ENCODE data around the gene SH2B3.
"Not testable (repeated sequence)": the region's sequence is repeated elsewhere in the genome, so short reads cannot be mapped to it uniquely, and the experiment has no call there.

Gene SH2B3

GRCh38 chr12:111387747-111388323, 17.9 kb upstream of the SH2B3 start:
- no peak for DNase-seq

DNA sequence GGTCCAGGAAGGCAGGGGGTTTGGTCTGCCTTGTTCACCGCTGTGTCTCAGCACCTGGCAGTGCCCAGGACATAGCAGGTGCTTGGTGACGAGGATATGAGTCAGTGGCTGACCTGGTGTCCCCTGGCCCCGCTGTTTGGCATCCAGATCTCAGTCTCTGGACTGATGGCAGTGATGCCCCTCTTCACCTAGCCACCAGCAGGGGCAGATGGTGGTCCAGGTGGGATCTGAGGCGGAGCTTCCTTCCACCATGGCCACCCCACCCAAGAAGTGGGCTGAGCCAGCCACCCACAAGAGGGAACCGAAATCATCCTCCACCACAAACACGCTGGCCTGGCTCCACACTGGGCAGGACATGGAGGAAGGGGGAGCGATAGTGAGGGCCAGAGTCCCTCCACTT, 16.1 kb upstream of the SH2B3 start:
- no peak for DNase-seq

GRCh38 chr12:111390910-111391309, 14.8 kb upstream of the SH2B3 start:
- DNase-seq: no peak

GRCh38 chr12:111393700-111394300, 11.9 kb upstream of the SH2B3 start:
- peak; percentile 68 to 78 for DNase-seq

- no peak for DNase-seq
Observed at GRCh38 chr12:111394480-111394879, 11.2 kb upstream of the SH2B3 start.

DNA sequence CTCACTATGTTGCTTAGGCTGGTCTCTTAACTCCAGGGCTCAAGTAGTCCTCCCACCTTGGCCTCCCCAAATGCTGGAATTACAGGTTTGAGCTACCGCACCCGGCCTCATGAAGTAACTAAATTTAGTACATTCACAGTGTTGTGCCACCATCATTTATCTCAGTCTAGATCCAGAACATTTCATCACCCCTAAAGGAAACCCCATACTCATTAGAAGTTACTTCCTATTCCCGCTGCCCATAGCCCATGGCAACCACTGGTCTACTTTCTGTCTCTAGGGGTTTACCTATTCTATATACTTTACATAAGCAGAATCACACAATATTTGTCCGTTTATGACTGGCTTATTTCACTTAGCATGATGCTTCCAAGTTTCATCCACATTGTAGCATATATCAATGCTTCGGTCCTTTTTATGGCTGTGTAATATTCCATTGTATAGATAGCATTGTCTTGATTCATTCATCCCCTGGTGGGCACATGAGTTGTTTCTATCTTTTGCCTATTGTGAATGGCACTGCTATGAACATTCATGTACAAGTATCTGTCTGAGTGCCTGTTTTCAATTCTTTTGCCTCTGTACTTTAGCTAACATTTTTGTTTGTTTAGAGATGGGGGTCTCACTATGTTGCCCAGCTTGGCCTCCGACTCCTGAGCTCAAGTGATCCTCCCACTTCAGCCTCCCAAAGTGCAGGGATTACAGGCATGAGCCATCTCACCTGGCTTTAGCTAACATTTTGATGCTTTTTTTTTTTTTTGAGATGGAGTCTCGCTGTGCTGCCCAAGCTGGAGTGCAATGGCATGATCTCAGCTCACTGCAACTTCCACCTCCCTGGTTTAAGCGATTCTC, 10.2 kb upstream of the SH2B3 start:
- DNase-seq: no peak

DNA sequence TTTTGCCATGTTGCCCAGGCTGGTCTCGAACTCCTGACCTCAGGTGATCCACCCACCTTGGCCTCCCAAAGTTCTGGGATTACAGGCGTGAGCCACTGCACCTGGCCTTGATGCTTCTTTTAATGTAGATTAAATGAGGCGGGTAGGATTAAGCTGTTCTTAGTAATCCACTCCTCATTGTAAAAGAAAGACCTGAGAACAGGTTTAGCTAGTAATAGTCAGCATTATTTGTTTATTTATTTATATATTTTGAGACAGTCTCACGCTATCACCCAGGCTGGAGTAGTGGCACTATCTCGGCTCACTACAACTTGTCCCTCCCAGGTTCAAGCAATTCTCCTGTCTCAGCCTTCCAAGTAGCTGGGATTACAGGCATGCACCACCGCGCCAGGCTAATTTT, 9.5 kb upstream of the SH2B3 start:
- DNase-seq: not testable (repeated sequence)

GRCh38 chr12:111396726-111397445, 8.8 kb upstream of the SH2B3 start:
- peak; percentile 64 to 65 for DNase-seq

DNA sequence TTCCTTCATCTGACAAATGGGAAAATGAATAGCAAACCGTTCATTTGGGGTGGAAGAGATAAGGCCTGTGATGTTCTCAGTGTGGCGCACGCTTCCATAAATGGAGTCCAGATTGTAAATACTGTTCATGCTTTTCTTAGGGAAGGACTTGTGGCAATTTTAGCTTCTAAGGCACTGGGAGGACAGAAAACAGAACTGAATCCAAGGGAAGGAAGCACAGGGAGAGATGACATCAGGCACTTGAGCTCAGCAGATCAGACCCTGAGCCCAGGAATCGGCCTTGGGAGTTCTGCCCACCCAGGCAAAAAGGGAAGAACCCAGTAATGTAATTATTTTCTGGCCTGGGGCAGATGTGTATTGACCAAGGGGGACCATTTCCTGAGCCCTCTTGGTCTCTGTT, 7.2 kb upstream of the SH2B3 start:
- no peak for DNase-seq

DNA sequence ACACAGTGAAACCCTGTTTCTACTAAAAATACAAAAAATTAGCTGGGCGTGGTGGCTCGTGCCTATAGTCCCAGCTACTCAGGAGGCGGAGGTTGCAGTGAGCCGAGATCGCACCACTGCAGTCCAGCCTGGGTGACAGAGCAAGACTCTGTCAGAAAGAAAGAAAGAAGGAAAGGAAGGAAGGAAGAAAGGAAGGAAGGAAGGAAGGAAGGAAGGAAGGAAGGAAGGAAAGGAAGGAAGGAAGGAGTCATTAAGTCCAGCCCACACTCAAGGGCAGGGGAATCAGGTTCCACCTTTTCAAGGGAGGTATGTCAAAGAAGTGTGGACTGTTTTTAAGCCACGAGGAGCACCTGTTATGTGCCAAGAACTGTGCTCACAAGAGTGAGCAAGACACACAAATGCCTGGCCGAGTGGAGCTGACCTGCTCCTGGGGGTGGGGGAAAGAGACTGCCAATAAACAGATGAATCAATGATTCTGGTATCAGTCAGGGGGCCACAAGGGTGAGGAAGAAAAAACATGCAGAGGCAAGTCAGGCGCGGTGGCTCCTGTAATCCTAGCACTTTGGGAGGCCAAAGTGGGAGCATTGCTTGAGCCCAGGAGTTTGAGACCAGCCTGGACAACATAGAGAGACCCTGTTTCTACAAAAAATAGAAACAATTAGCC, 5.8 kb upstream of the SH2B3 start:
- not testable (repeated sequence) for DNase-seq

DNA sequence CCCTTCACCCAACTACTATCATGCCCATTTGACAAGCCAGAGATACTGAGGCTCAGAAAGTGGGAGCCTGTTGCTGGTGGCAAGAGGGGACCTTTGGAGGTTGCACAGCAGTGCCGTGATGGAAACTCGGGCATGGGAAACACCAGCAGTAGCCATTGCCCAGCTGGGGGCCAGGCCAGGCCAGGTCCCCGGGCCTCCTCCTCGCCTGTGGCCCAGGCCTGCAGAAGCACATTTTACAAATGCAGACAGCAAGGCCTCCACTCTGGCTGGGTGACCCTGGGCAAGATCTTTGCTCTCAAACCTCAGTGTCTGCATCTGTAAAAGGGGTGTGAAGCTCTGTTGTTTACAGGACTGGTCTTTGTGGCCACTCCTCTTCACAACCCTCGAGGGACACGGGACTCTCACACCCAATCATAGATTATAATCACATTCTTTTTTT, 4.5 kb upstream of the SH2B3 start:
- no peak for DNase-seq

DNA sequence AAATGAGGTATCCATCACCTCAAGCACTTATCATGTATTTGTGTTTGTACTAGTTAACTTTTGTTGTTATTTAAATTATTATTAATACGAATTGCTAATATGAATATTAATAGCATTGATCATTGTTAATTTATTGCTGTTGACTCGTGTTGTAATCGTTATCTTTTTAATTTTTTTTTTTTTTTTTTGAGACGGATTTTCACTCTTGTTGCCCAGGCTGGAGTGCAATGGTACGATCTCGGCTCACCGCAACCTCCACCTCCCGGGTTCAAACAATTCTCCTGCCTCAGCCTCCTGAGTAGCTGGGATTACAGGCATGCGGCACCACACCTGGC, 3.3 kb upstream of the SH2B3 start:
- DNase-seq: not testable (repeated sequence)

DNA sequence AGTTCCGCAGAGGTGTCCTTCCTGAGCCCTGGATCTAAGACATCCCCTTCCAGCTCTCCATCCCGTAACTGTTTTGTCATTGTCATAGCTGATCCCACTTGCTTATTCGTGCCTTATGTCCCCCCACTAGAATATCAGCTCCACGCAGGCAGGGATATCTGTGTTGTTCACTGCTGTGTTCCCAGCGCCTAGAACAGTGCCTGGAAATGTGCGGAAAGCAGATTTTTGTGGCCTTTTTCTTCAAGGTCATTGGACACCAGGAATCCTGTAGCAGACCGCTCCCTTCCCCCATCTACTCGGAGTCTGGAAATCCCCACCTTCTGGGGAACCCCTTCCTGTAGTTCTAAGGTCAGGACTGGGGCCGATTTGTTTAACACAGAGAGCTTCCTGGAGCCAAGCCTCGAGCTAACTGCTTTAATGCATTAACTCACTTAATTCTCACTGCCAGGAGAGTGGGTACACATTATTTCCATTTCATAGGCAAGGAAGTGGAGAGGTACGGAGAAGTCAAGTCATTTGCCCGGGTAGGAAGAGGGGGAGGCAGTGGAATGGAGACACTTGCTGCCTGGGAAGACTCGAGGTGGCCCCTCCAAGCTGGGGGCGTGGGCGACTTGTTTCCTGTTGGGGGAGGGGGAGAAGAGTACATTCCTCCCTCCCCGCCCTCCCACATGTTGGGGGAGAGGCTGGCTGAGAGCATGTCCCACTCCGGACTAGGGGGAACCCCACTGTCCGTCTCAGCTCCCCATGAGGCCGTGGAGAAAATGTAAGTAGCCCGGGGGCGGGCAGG, 1.2 kb upstream of the SH2B3 start:
- DNase-seq: no peak

DNA sequence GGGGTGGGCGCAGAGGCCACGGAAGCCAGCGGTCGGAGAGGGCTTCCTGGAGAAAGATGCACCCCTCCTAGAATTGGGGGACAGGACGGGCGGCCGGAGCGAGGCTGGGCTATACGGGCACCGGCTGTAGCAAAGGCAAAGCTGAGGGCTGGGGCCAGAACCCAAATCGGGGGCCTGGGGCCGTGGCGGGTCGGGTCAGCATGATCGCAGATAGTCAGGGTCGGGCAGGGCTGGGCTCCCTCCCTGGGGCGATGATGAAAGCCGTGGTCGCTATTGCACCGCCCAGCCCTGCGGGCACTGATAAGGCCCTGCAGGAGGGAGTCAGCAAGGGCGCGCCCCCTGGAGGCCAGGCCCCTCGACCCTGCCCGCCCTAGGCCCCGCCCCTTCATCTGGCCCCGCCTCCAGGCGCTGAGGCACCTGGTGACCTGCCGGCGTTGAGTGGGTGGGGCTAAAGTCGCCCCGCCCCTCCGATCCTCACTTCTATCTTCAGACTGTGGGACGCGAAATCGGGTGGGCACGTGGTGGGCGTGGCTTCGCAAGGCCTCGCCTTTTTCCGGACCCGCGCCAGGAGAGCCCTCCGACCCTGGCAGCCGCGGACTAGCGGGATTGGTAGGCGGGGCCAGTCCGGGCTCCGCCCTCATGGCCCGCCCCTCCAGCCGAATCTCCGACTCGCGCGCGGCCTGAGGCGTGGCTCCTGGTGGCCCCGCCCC, 419 bp upstream of the SH2B3 start:
- peak; percentile 77 to 84 for DNase-seq

- no peak for DNase-seq
Observed at GRCh38 chr12:111406474-111407376, 1.0 kb downstream of the SH2B3 start.

- no peak for DNase-seq
Observed at GRCh38 chr12:111407377-111408115, 1.8 kb downstream of the SH2B3 start.

DNA sequence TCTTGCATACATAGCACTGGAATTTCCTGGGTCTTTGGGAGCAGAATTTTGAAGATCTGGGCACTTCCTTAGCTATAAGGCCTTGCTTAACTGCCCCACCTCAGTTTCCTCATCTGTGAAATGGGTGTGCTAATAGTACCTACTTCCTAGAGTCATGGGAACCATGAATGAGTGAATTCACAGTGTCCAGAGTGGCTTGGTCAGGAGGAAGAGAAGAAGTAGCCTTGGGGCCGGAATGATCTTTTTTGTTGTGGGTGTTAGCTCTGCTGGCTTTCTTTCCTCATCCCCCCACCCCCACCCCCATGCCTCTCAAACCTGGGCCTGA, 2.4 kb downstream of the SH2B3 start:
- DNase-seq: no peak

DNA sequence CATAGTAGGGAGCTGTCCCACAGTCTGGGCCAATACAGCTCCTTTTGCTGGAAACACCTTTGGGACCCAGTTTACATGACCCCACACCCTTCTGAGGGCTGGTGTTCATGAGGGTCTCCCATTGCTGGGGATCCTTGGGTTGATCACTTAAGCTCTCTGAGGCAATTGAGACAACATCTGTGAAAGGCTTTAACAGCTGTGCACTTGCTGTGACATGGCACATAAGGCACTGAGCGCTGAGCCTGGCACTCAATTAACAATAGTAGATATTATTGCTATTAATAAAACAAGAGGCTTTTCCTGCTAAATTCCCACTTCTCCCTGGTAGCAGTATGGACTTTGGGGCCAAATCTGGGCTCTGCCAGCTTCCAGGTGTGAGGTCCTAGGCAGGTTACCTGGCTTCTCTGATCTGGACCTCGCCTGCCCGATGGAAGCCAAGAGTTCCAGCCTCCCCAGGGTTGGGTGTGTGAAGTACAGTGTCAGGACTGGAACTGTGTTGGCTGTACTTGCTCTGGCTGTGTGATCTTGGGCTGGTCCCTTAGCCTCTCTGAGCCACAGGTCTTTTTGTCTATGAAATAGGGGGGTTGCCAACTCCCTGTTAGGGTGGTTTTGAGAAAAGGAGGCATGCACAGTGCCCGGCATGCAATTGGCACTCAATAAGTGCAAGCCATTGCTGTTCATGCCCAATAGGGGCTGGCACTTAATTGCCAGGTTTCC, 3.1 kb downstream of the SH2B3 start:
- no peak for DNase-seq

DNA sequence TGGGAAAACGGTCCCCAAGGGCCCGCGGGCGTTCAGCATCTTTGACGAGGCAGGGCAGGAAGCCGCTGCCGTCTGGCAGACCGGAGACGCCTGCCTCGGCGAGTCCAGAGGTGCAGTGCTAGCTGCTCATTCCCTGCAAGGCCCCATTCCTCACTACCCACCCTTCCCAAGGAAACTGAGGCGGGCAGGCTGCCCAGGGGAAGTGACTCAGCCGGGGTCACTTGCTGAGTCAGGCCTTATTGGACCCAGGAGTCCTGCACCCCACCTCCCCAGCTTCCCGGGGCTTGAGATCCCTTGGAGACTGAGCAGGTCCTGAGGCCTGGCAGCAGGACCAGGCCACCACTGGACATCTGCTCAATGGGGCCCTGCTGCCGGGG, 3.7 kb downstream of the SH2B3 start:
- no peak for DNase-seq
